Psoas muscle (tissue), 8 donors: Measurements from ENCODE around the gene HOXB5. TPM values are rescaled to one million over a fixed set of nuclear protein-coding genes. Genes with fewer than 3 reads are reported as not detected.

Source experiments
- ATAC-seq, 4 donors: fragments of 200-7000 bp; cut with Tn5 transposase; one replicate each; pipeline ENCODE4 v1.9.1; 2020; ENCODE audit warnings: moderate library complexity in 3 of 4, mild to moderate bottlenecking in 2 of 4
- DNase-seq, 2 donors: peaks; one replicate each; pipeline ENCODE4 v3.0.0-alpha.2; 2020
- H3K27ac ChIP-seq: fragments of 200-600 bp; one replicate; pipeline ENCODE4 v1.8.0; 2022
- H3K27me3 ChIP-seq, 3 donors: fragments of 200-600 bp in 1 of 3; one replicate each; pipeline versions ENCODE4 v1.6.1 to v1.8.0; 2013 to 2022; ENCODE audit warnings: low read length in 2 of 3, mild to moderate bottlenecking in 2 of 3, moderate library complexity in 1 of 3; ENCODE audit not compliant: insufficient read depth in 3 of 3
- H3K36me3 ChIP-seq, 2 donors: fragments of 200-600 bp in 1 of 2; one replicate each; pipeline versions ENCODE4 v1.6.1 to v1.8.0; 2013 to 2022; ENCODE audit warnings: low read depth in 1 of 2, mild to moderate bottlenecking in 1 of 2, moderate library complexity in 1 of 2; ENCODE audit not compliant: insufficient read depth in 1 of 2
- H3K4me1 ChIP-seq: fragments of 200-600 bp; one replicate; pipeline ENCODE4 v1.8.0; 2022
- H3K4me3 ChIP-seq: fragments of 200-600 bp; one replicate; pipeline ENCODE4 v1.8.0; 2022; ENCODE audit warnings: mild to moderate bottlenecking
- H3K9me3 ChIP-seq: fragments of 200-600 bp; one replicate; pipeline ENCODE4 v1.8.0; 2022
- CTCF ChIP-seq: fragments of 200-600 bp; IDR thresholded peaks from one replicate; pipeline ENCODE4 v1.8.0; 2022; ENCODE audit warnings: antibody characterized with exemption
- WGBS, 3 donors: extraction: QIAGEN DNeasy Blood & Tissue Kit; methylation state at CpG; one replicate each; pipeline versions ENCODE4 v1.1.6 to v1.1.7; 2013; 5-methylcytosine and 5-hydroxymethylcytosine counted together
- intact Hi-C, 2 donors: fragments of 100-400 bp; cut with DNase I; formaldehyde crosslinking; loops; one replicate each; pipeline versions ENCODE4 v1.11.0 to v1.14.2; 2022
- polyA plus RNA-seq, 3 donors: library from polyadenylated mRNA; stranded (reverse); fragments of 200-250 nt; gene quantifications; one replicate each; pipeline ENCODE4 v1.2.3, GENCODE V29; 2013
- total RNA-seq, 4 donors: library from RNA; stranded (reverse); fragmentation: NEBNext Ultra II Directional in 2 of 4; extraction: Animal tissue kit (Norgen Biotek cat#: 25700) in 2 of 4; gene quantifications; one replicate each; pipeline versions ENCODE4 v1.2.1 to v1.2.4, GENCODE V29; 2021 to 2023
- donor health status: healthy with polysubstance abuse.
- donor health status: DM: no; HTN: no; CAD: no; lungs with moderate emphysema.
- donor health status: Bipolar disorder and iron deficiency.
- donor health status: healthy.
- donor health status: DM: yes; HTN: yes; CAD: no.
- donor health status: DM: no; HTN: no; CAD: no.
- donor health status: DM: no; HTN: no; CAD: no.
- donor health status: DM: yes; HTN: yes; CAD: no.

The HOXB5 gene
- total and polyA plus RNA-seq, 7 donors = 0.03 to 0.71 (median 0.20) TPM; not detected in 1

GRCh38 chr17:48586355-48587258 is 7.0 kb downstream of the HOXB5 start:
- peaks cover 9% of the 10 kb centered on the region for H3K4me1 ChIP-seq
- no peak for TF ChIP-seq CTCF
- ATAC-seq (no peak), DNase-seq (no peak)
- peak overlapping the region; percentile 61 for H3K27ac ChIP-seq
- intact Hi-C loops = no loop called here
- 27 to 46% (median 33%) methylated on average over 34 of the region's 34 CpGs for WGBS, 3 donors
- H3K36me3 ChIP-seq = no peaks in the 10 kb centered on the region
- H3K27me3 ChIP-seq = peaks cover 0 to 86% (median 40%) of the 10 kb centered on the region in 3 donors
- H3K9me3 ChIP-seq = no peaks in the 10 kb centered on the region
- peak overlapping the region; percentile 78 for H3K4me3 ChIP-seq

GRCh38 chr17:48584223-48584741 is 9.3 kb downstream of the HOXB5 start:
- TF ChIP-seq CTCF = no peak
- peaks cover 0 to 88% (median 35%) of the 10 kb centered on the region in 3 donors for H3K27me3 ChIP-seq
- WGBS, 3 donors = 40 to 58% (median 43%) methylated on average over 2 of the region's 2 CpGs
- intact Hi-C loops = no loop called here
- H3K4me1 ChIP-seq = peaks cover 9% of the 10 kb centered on the region
- H3K36me3 ChIP-seq = no peaks in the 10 kb centered on the region
- no peak overlapping the region for H3K27ac ChIP-seq
- ATAC-seq (no peak), DNase-seq (no peak)
- H3K4me3 ChIP-seq = no peak overlapping the region
- H3K9me3 ChIP-seq = no peaks in the 10 kb centered on the region

DNA sequence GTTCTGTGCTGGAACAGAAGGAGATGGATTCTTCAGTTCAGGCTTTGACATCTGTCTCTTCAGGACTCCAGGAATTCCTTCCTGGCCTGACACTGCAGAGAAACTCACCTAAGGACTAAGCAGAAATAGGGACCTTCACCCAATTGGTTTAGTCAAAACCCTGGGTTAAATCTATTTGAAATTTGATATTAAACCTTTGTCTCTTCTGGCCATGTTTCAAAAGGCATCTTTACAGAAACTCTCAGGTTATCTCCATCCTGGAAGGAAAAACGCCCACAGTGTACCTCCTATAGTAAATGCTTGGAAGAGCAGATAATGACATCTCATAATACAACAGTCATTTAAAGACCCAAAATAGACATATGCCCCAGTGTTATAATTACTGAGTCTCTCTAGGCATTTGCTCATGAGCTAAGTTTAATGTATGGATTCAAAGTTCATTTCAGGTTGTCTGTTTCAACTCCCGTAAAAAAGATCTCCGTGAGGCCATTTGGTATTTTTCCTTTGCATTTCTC is 9.8 kb downstream of the HOXB5 start:
- DNase-seq (no peak), ATAC-seq (no peak)
- H3K27ac ChIP-seq = no peak overlapping the region
- TF ChIP-seq CTCF = no peak
- intact Hi-C loops = no loop called here
- H3K9me3 ChIP-seq = no peaks in the 10 kb centered on the region
- H3K27me3 ChIP-seq = peaks cover 0 to 90% (median 33%) of the 10 kb centered on the region in 3 donors
- no peak overlapping the region for H3K4me3 ChIP-seq
- no peaks in the 10 kb centered on the region for H3K36me3 ChIP-seq
- peaks cover 9% of the 10 kb centered on the region for H3K4me1 ChIP-seq
- 87 to 92% (median 88%) methylated on average over 3 of the region's 3 CpGs for WGBS, 3 donors

DNA sequence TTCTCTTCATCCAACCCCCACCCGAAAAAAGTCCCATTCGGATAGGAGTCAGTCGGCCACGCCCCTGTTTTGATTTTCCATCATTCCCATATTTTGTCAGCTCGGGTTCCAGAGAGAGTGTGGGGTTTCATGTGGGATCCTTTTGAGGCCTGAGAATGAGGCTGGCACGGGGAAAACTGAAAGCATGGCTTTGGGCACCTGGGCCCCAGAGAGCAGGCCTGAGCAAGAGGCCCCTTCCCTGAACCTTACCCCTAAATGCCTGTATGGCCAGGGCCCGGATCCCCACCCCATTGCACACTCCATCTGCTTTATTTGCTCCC is 10.9 kb downstream of the HOXB5 start:
- ATAC-seq = no peak
- Histone ChIP-seq H3K27ac (peak overlapping the region; percentile 72), H3K4me1 (peaks cover 9% of the 10 kb centered on the region)

More for the DNA sequence above, 10.9 kb downstream of the HOXB5 start:
- Histone ChIP-seq H3K27me3 (peaks cover 0 to 93% (median 33%) of the 10 kb centered on the region in 3 donors), H3K9me3 (no peaks in the 10 kb centered on the region), H3K4me3 (peak overlapping the region; percentile 61), H3K36me3 (no peaks in the 10 kb centered on the region)
- 49 to 66% (median 63%) methylated on average over 7 of the region's 7 CpGs for WGBS, 3 donors
- TF ChIP-seq CTCF = no peak
- DNase-seq = no peak
- intact Hi-C loops = no loop called here
